GM18519 (cell line): ENCODE data around the gene SURF6.
"Not testable (repeated sequence)": the region's sequence is repeated elsewhere in the genome, so short reads cannot be mapped to it uniquely, and the experiment has no call there.

Experiments used
- ATAC-seq: cut with Tn5 transposase; IDR thresholded peaks from one replicate; pipeline ENCODE4 v1.9.1; 2021; ENCODE audit warnings: mild to moderate bottlenecking, moderate library complexity; ENCODE audit not compliant: unreplicated experiment, low FRiP score

SURF6 gene

GRCh38 chr9:133329306-133330156 lies 6.5 kb downstream of the SURF6 start:
- not testable (repeated sequence) for ATAC-seq

GRCh38 chr9:133327834-133328484 lies 8.0 kb downstream of the SURF6 start:
- ATAC-seq: no peak

DNA sequence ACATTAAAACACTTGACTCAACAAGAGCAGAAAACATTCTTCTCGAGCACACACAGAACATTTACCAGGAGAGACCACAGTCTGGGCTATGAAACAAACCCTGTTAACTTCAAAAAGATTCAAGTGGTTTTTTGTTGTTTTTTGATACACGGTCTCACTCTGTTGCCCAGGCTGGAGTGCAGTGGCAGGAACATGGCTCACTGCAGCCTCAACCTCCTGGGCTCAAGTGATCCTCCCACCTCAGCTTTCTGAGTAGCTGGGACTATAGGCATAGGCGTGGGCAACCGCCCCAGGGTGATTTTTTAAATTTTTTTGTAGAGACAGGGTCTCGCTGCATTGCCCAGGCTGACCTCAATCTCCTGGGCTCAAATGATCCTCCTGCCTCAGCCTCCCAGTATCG lies 9.0 kb downstream of the SURF6 start:
- not testable (repeated sequence) for ATAC-seq

- ATAC-seq: no peak
Measured at GRCh38 chr9:133323991-133324703, 11.8 kb downstream of the SURF6 start.

- ATAC-seq: no peak
Measured at GRCh38 chr9:133323211-133323610, 12.8 kb downstream of the SURF6 start.

DNA sequence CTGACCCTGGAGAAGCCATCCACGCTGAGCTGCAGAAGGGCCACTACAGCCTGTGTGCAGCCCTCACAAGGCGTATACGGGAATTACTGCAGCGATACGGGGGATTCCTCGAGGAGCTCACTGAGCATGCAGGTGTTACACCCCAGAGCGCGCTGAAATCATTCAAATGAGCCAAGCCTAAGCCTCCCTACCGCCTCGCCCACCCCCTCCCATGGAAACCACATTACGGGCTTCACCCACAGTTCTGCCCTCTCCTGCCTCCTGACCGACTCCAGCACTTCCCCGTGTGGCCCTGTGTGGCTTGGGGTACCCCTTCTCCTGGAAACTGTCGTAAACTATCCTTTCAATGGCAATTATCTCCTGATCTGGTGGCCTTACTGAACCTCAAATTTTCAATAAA lies 13.3 kb downstream of the SURF6 start:
- no peak for ATAC-seq

DNA sequence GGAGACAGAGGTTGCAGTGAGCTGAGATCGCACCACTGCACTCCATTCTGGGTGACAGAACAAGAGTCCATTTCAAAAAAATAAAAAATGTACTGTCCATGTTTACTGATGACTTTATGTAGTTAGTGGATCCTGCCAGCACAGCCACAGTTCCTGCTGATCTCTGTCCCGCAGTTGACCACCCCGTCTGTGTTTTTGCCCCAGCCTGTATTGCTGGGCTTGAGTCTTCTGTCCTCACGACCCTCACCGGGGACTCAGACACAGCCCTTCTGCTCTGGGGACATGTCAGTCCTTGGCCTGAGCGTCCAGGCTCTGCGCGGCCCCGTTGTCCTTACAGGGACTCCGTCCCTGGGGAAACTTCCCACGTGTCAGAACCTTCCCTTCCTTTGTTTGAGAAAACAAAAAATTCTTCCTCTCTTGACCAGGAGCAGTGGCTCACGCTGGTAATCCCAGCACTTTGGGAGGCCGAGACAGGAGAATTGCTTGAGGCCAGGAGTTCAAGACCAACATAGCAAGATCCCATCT lies 14.5 kb downstream of the SURF6 start:
- ATAC-seq: no peak

DNA sequence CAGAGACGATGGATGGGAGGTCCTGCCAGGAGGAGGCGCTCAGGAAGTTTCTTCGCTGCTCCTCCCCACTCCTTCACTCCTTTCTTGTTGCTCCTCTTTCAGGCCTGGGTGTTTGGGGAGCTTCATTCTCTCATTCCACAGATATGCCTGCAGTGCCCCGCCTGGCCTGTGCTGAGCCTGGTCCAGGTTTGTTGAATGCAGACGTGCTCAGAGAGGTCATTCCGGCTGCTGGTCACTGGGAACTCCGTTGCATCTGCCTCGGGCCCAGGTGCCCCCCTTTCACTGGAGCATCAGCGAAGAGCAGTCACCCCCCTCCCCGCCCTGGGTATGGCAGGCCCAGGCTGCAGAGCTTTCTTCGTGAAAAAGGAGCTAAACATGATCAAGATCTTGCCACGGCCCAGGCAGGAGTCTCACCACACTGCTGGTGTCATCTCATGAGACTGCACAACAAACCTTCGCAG lies 15.5 kb downstream of the SURF6 start:
- ATAC-seq: no peak

GRCh38 chr9:133317551-133317950 lies 18.4 kb downstream of the SURF6 start:
- ATAC-seq: not testable (repeated sequence)

GRCh38 chr9:133315997-133316396 lies 20.0 kb downstream of the SURF6 start:
- no peak for ATAC-seq

- ATAC-seq: no peak
Measured at GRCh38 chr9:133309608-133310007, 26.4 kb downstream of the SURF6 start.

- no peak for ATAC-seq
Measured at GRCh38 chr9:133307301-133307700, 28.7 kb downstream of the SURF6 start.

DNA sequence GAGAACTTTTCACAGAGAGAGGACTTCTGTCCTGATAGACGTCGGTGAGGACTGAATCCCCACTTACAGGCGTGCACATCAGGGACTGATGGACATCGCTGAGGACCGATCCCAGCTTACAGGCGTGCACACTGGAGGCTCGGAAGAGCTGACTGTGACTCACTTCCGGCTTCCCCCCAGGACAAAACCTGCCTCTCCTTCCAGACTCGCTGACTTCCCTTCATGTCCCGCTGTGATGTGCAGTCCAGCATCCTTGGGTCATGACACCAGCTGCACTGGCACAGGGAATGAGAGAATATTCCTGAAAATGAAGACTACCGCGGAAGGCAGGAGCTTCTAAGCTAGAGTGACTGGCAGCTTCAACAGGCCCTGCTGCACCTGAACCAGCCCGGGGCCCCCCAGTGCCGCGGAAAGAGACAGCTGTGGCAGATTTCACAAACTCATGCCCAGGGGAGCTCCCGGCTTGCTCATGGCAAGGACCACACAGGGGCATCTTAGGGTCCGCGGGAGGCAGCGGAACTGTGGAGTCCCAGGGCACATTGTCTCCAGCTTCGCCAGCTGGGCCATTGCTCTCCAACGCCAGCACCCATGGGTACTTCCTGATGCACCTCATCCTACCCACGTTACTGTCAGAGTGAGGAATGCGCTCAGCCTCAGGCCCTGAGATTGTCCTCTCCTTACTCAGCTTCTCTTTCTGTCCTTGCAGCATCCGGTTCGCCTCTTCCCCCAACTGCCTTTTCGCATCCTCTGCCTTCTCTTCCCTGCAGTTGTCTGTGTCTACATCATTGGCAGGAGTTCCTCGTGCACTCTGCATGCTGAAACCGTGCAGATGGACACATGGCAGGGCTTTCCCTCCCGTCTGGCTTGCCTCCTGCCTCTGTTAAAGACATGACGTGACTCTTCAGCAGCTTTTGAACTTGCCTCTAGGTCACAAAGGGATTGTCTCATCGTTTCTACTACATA lies 29.5 kb downstream of the SURF6 start:
- ATAC-seq: no peak

- no peak for ATAC-seq
Measured at GRCh38 chr9:133305731-133306130, 30.3 kb downstream of the SURF6 start.

GRCh38 chr9:133304477-133305377 lies 31.3 kb downstream of the SURF6 start:
- ATAC-seq: no peak

DNA sequence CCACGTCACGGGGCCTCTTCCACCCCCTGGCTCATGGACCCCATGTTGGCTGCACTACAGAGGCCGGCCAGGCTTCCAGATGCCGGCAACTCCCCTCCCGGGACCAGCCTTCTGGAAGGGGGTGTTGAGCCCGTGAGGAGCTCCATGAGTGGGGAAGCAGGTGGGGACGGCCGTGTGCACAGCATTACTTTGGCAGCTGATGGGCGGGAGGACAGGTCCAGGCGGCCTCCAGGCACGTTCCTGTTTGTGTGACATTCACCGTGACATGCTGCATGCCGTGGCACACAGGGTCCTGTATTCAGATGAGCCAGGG lies 31.9 kb downstream of the SURF6 start:
- no peak for ATAC-seq

DNA sequence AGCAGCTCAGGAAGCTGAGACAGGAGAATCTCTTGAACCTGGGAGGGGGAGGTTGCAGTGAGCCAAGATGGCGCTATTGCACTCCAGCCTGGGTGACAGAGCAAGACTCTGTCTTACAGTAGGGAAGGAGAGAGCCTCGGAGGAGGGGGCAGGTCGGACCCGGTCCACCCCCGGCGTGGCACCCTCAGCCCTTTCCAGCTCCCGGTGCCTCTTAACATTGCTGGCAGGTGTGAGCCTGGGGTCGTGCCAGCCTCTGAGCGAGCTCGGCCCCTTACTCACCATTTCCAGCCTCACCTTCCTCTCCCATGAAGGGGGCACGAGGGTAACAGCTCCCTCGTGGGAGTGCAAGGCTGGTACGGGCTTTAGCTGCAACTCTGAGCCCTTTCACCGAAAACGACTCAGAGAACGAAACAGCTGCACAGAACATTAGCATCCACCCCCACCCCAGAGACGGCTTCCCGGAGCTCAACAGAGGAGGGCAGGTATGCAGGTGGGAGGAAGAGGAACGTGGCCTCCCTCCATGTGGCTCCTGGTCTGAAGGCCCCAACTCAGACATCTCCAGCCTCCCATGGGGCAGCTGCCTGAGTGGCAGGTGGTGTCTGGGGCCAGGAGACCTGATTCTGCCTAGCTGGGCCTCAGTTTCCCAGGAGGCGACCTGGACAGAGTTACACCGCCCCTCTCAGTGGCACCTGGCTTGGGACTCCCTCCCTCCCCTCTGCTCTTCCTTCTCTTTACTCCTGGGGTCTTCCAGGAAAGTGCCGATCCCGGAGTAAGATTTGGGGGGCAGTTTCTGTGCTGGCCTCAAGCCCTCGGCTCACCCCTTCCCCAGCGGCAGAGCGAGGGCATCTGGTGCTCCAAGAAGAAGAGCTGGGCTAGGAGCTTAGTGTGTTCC lies 32.5 kb downstream of the SURF6 start:
- no peak for ATAC-seq
